ENCODE results near the gene ZNF787. TPM values are rescaled to one million over a fixed set of nuclear protein-coding genes. Genes with fewer than 3 reads are reported as not detected.
A peak's percentile ranks its signal among the peaks of the same experiment; 100 is the strongest.

The ZNF787 gene
- total and polyA plus RNA-seq, 7 donors, result 27.3 to 62.7 (median 53.5) TPM

- Histone ChIP-seq H3K4me1 (peaks cover 9% of the 10 kb centered on the region), H3K27me3 (ENCODE audit: insufficient read depth in 3 of 3, low read length in 2 of 3) (no peaks in the 10 kb centered on the region), H3K27ac (no peak overlapping the region), H3K4me3 (no peak overlapping the region), H3K9me3 (no peaks in the 10 kb centered on the region), H3K36me3 (ENCODE audit: insufficient read depth in 1 of 2, low read depth in 1 of 2) (peaks cover 0 to 16% of the 10 kb centered on the region in 2 donors)
- no peak for ATAC-seq
- no peak for DNase-seq
- intact Hi-C loops (cut with DNase I), result loop anchor here in 1 of 2 donors (5.0 kb wide), 1 partner anchor 40 kb away; no protein-coding TSS in a partner anchor
- no peak for TF ChIP-seq CTCF (IDR thresholded peaks at IDR 0.05)
- WGBS, 3 donors, result 62 to 78% (median 69%) methylated on average over 20 to 22 of the region's 22 CpGs
Observed at GRCh38 chr19:56147307-56147706, 26.2 kb upstream of the ZNF787 start.

DNA sequence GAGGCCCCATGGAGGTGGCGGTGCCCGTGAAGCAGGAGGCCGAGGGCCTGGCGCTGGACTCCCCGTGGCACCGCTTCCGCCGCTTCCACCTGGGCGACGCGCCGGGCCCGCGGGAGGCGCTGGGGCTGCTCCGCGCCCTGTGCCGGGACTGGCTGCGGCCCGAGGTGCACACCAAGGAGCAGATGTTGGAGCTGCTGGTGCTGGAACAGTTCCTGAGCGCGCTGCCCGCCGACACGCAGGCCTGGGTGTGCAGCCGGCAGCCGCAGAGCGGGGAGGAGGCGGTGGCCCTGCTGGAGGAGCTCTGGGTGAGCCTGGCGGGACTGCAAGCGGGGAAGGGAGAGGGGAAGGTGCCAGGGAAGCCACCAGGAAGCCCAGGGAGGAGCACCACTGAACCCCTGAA lies 25.8 kb upstream of the ZNF787 start:
- Histone ChIP-seq H3K9me3 (no peaks in the 10 kb centered on the region), H3K4me1 (peaks cover 13% of the 10 kb centered on the region), H3K36me3 (ENCODE audit: insufficient read depth in 1 of 2, low read depth in 1 of 2) (peaks cover 0 to 16% of the 10 kb centered on the region in 2 donors), H3K27me3 (ENCODE audit: insufficient read depth in 3 of 3, low read length in 2 of 3) (no peaks in the 10 kb centered on the region), H3K4me3 (no peak overlapping the region), H3K27ac (peak overlapping the region; percentile 23)
- DNase-seq, result no peak
- peak in 3 of 4 donors; percentile 23 to 42 (median 36) for ATAC-seq
- WGBS, 3 donors, result 50 to 64% (median 50%) methylated on average over 19 to 31 of the region's 31 CpGs
- no peak for TF ChIP-seq CTCF (IDR thresholded peaks at IDR 0.05)
- intact Hi-C loops (cut with DNase I), result loop anchor here in 1 of 2 donors (5.0 kb wide), 1 partner anchor 40 kb away; no protein-coding TSS in a partner anchor

DNA sequence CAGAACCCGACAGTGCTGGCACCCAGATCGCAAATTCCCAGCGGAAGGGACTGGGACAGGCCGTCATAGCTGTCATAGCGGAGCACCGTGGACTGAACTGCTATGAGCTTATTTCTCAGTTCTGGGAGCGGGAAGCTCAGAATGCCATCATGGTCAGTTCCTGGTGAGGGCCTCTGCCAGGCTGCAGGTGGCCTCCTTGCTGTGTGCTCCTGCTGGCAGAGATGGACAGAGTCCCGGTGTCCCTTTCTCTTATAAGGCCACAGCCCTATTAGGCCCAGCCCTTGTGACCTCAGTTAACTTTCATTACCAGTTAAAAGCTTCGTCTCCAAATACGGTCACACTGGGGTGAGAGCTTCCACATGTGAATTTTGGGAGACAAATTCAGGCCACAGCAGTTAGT lies 24.6 kb upstream of the ZNF787 start:
- intact Hi-C loops (cut with DNase I), result loop anchor here in 1 of 2 donors (5.0 kb wide), 1 partner anchor 38 kb away; no protein-coding TSS in a partner anchor
- 77 to 85% (median 79%) methylated on average over 10 of the region's 10 CpGs for WGBS, 3 donors
- no peak for ATAC-seq

GRCh38 chr19:56144831-56145230 lies 23.7 kb upstream of the ZNF787 start:
- Histone ChIP-seq H3K27ac (no peak overlapping the region), H3K9me3 (no peaks in the 10 kb centered on the region), H3K4me1 (peaks cover 14% of the 10 kb centered on the region), H3K36me3 (ENCODE audit: insufficient read depth in 1 of 2, low read depth in 1 of 2) (peaks cover 0 to 16% of the 10 kb centered on the region in 2 donors), H3K27me3 (ENCODE audit: insufficient read depth in 3 of 3, low read length in 2 of 3) (no peaks in the 10 kb centered on the region), H3K4me3 (no peak overlapping the region)
- DNase-seq, result no peak
- no peak for ATAC-seq
- WGBS, 3 donors, result 88 to 95% (median 91%) methylated on average over 12 of the region's 12 CpGs
- no peak for TF ChIP-seq CTCF (IDR thresholded peaks at IDR 0.05)
- intact Hi-C loops (cut with DNase I), result loop anchor here in 1 of 2 donors (5.0 kb wide), 1 partner anchor 38 kb away; no protein-coding TSS in a partner anchor

More for the DNA sequence above, 24.6 kb upstream of the ZNF787 start:
- Histone ChIP-seq H3K27me3 (ENCODE audit: insufficient read depth in 3 of 3, low read length in 2 of 3) (no peaks in the 10 kb centered on the region), H3K36me3 (ENCODE audit: insufficient read depth in 1 of 2, low read depth in 1 of 2) (peaks cover 0 to 16% of the 10 kb centered on the region in 2 donors), H3K4me3 (no peak overlapping the region), H3K4me1 (peaks cover 16% of the 10 kb centered on the region), H3K27ac (no peak overlapping the region), H3K9me3 (no peaks in the 10 kb centered on the region)
- no peak for DNase-seq
- TF ChIP-seq CTCF (IDR thresholded peaks at IDR 0.05), result no peak

- Histone ChIP-seq H3K9me3 (no peaks in the 10 kb centered on the region), H3K4me1 (peaks cover 13% of the 10 kb centered on the region), H3K27me3 (ENCODE audit: insufficient read depth in 3 of 3, low read length in 2 of 3) (no peaks in the 10 kb centered on the region), H3K36me3 (ENCODE audit: insufficient read depth in 1 of 2, low read depth in 1 of 2) (peaks cover 0 to 16% of the 10 kb centered on the region in 2 donors), H3K4me3 (no peak overlapping the region), H3K27ac (no peak overlapping the region)
- no peak for TF ChIP-seq CTCF (IDR thresholded peaks at IDR 0.05)
- no peak for ATAC-seq
- intact Hi-C loops (cut with DNase I), result no loop called here
- DNase-seq, result no peak
- WGBS, 3 donors, result 72 to 82% (median 75%) methylated on average over 6 of the region's 6 CpGs
Observed at GRCh38 chr19:56144376-56144775, 23.3 kb upstream of the ZNF787 start.
